ENCODE measurements around the gene ATXN3L.

DNA sequence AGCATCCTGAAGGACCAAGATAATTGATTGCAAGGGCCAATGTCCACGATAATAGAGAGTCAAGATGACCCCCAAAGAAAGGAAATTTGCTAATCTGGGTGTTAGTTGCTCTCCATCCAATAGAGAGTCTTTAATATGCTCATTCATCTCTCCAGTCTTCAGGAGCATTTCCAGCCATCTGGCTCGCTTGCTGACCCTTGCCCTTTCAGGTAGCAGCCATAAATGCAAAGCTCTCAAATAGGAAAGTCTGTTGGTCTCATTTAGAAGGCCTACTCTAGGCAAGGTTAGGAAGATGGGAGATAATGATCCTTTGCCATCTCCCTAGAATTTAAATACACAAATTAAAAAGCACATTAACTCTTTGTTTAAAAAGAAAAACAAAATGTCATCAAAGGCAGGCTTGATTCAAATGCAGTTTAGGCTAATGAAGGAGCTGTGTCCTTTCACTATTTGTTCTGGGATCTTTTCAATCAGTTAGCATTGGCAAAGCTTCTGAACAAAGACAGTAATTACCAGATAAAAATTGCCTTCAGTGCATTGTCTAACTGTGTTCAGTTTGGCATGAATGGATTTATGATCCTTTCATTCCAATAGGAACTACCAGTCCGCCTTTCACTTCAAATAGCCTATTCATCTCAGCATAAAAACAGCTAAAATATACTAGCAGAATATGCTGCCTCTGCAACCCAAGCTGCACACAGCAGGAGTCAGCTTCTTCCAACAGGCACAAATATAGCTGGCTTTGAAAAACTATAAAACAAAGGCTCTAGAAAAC is 49.6 kb upstream of the ATXN3L start:
- TF ChIP-seq, protein P1, sequence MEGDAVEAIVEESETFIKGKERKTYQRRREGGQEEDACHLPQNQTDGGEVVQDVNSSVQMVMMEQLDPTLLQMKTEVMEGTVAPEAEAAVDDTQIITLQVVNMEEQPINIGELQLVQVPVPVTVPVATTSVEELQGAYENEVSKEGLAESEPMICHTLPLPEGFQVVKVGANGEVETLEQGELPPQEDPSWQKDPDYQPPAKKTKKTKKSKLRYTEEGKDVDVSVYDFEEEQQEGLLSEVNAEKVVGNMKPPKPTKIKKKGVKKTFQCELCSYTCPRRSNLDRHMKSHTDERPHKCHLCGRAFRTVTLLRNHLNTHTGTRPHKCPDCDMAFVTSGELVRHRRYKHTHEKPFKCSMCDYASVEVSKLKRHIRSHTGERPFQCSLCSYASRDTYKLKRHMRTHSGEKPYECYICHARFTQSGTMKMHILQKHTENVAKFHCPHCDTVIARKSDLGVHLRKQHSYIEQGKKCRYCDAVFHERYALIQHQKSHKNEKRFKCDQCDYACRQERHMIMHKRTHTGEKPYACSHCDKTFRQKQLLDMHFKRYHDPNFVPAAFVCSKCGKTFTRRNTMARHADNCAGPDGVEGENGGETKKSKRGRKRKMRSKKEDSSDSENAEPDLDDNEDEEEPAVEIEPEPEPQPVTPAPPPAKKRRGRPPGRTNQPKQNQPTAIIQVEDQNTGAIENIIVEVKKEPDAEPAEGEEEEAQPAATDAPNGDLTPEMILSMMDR (IDR thresholded peaks at IDR 0.05): no peak
- TF ChIP-seq POLR2A (IDR thresholded peaks at IDR 0.05): no peak

Measured in esophagus squamous epithelium (tissue), 4 donors.